K562 (cell line): ENCODE results near the gene HMBS. TPM values are rescaled to one million over a fixed set of nuclear protein-coding genes. Genes with fewer than 3 reads are reported as not detected.

Source experiments
- ARID1B ChIP-seq: fragments of 450-650 bp; IDR thresholded peaks from 2 replicates; pipeline ENCODE4 v1.6.1; 2016; ENCODE audit warnings: antibody characterized with exemption, mild to moderate bottlenecking, inconsistent platforms
- CBX2 ChIP-seq: fragments of 200-600 bp; sonication (generic); IDR thresholded peaks from one replicate; pipeline ENCODE4 v1.6.1; 2012; ENCODE audit warnings: mild to moderate bottlenecking, low read length, inconsistent platforms; ENCODE audit not compliant: insufficient read depth, poor library complexity, severe bottlenecking
- ID3 ChIP-seq, 2 experiments: fragments of 250-450 bp in 1 of 2; fragments of 450-650 bp in 1 of 2; sonication (Bioruptor Pico) in 1 of 2; IDR thresholded peaks; 2 replicates each; pipeline versions ENCODE4 v1.6.1 to v1.8.0; 2016 to 2021; ENCODE audit warnings: mild to moderate bottlenecking in 2 of 2, moderate library complexity in 2 of 2, missing compliant biosample characterization in 1 of 2, missing genetic modification characterization in 1 of 2
- ILK ChIP-seq: fragments of 450-650 bp; IDR thresholded peaks from 2 replicates; pipeline ENCODE4 v1.6.1; 2016; ENCODE audit warnings: missing genetic modification characterization, low read depth, mild to moderate bottlenecking, missing compliant biosample characterization, moderate library complexity, borderline replicate concordance
- KDM5B ChIP-seq: fragments of 200-600 bp; sonication (generic); IDR thresholded peaks from 2 replicates; pipeline ENCODE4 v1.6.1; 2012; ENCODE audit warnings: low read depth, mild to moderate bottlenecking, moderate library complexity, low read length, control low read depth, inconsistent platforms; ENCODE audit not compliant: insufficient replicate concordance
- MAFG ChIP-seq: fragments of 450-650 bp; conservative IDR thresholded peaks from 2 replicates; pipeline ENCODE4 v1.6.1; 2016; ENCODE audit warnings: missing genetic modification characterization, missing compliant biosample characterization
- MAZ ChIP-seq, 2 experiments: fragments of 450-650 bp in 1 of 2; sonication (generic) in 1 of 2; formaldehyde crosslinking; IDR thresholded peaks in 1 of 2; conservative IDR thresholded peaks in 1 of 2; 2 replicates each; pipeline versions ENCODE4 v1.4.0 to v1.5.0; 2020; ENCODE audit warnings: mild to moderate bottlenecking in 1 of 2, missing genetic modification reagents in 1 of 2
- MTA2 ChIP-seq: fragments of 450-650 bp; IDR thresholded peaks from 2 replicates; pipeline ENCODE4 v1.6.1; 2016; ENCODE audit warnings: low read depth
- MTA3 ChIP-seq: fragments of 450-650 bp; formaldehyde crosslinking; IDR thresholded peaks from 2 replicates; pipeline ENCODE4 v1.6.1; 2017; ENCODE audit warnings: mild to moderate bottlenecking, borderline replicate concordance
- PCBP2 ChIP-seq: fragments of 200-400 bp; formaldehyde crosslinking; IDR thresholded peaks from 2 replicates; pipeline ENCODE4 v1.6.1; 2018; ENCODE audit warnings: low read length, low read depth, mild to moderate bottlenecking, moderate library complexity; ENCODE audit not compliant: poor library complexity, severe bottlenecking
- PHF20 ChIP-seq: fragments of 450-650 bp; IDR thresholded peaks from 2 replicates; pipeline ENCODE4 v1.6.1; 2018; ENCODE audit not compliant: partially characterized antibody
- POLR2B ChIP-seq: fragments of 450-650 bp; IDR thresholded peaks from 2 replicates; pipeline ENCODE4 v1.6.1; 2018; ENCODE audit warnings: low read depth; ENCODE audit not compliant: partially characterized antibody
- RB1 ChIP-seq: fragments of 450-650 bp; IDR thresholded peaks from 2 replicates; pipeline ENCODE4 v1.6.1; 2017; ENCODE audit warnings: low read depth, mild to moderate bottlenecking
- RFX1 ChIP-seq: fragments of 450-650 bp; IDR thresholded peaks from 2 replicates; pipeline ENCODE4 v1.6.1; 2016; ENCODE audit warnings: mild to moderate bottlenecking, moderate library complexity
- RFX7 ChIP-seq: fragments of 250-450 bp; sonication (Bioruptor Pico); IDR thresholded peaks from 2 replicates; pipeline ENCODE4 v1.5.1; 2021; ENCODE audit warnings: mild to moderate bottlenecking
- SMAD2 ChIP-seq: fragments of 150-350 bp; IDR thresholded peaks from 2 replicates; pipeline ENCODE4 v1.6.1; 2014; ENCODE audit warnings: low read depth, mild to moderate bottlenecking, low read length
- SMARCA4 ChIP-seq: fragments of 450-650 bp; IDR thresholded peaks from 2 replicates; pipeline ENCODE4 v1.6.1; 2016
- ZBTB11 ChIP-seq, 3 experiments: fragments of 200-800 bp in 1 of 3; fragments of 250-450 bp in 1 of 3; fragments of 450-650 bp in 1 of 3; sonication (Bioruptor Pico) in 1 of 3; sonication (Bioruptor generic) in 1 of 3; formaldehyde crosslinking in 1 of 3; IDR thresholded peaks; 2 replicates each; pipeline versions ENCODE4 v1.6.1 to v1.8.0; 2016 to 2022; ENCODE audit warnings: mild to moderate bottlenecking in 2 of 3, missing genetic modification characterization in 2 of 3, missing compliant biosample characterization in 1 of 3, moderate library complexity in 1 of 3
- ZNF212 ChIP-seq: fragments of 450-650 bp; formaldehyde crosslinking; IDR thresholded peaks from 2 replicates; pipeline ENCODE4 v1.4.0; 2020; ENCODE audit warnings: mild to moderate bottlenecking
- ZNF408 ChIP-seq: fragments of 250-450 bp; sonication (Bioruptor Pico); IDR thresholded peaks from 2 replicates; pipeline ENCODE4 v1.4.0; 2020; ENCODE audit warnings: low read depth, mild to moderate bottlenecking, moderate library complexity
- ZNF639 ChIP-seq, 2 experiments: fragments of 200-800 bp in 1 of 2; sonication (Bioruptor generic) in 1 of 2; sonication (generic) in 1 of 2; formaldehyde crosslinking in 1 of 2; IDR thresholded peaks in 1 of 2; conservative IDR thresholded peaks in 1 of 2; 2 replicates each; pipeline versions ENCODE4 v1.5.0 to v1.6.1; 2016 to 2020; ENCODE audit warnings: missing compliant biosample characterization in 1 of 2, missing genetic modification characterization in 1 of 2, missing genetic modification reagents in 1 of 2
- polyA plus RNA-seq, 8 experiments: library from polyadenylated mRNA; depleted of rRNA in 4 of 8; stranded (reverse) in 5 of 8; unstranded in 3 of 8; fragments of >200 nt; fragmentation: Nextera tagmentation in 2 of 8; fragmentation: Illumina TruSeq in 1 of 8; extraction: Ambion mirVana in 2 of 8; extraction: Trizol in 1 of 8; gene quantifications; 2 replicates each; pipeline versions ENCODE4 v1.2.1 to v1.2.3, GENCODE V29; 2011 to 2014; ENCODE audit warnings: inconsistent platforms in 1 of 8, missing spikeins in 1 of 8
- total RNA-seq, 7 experiments: library from RNA; depleted of rRNA in 6 of 7; stranded (reverse); fragments of >200 nt in 6 of 7; fragmentation: Illumina TruSeq in 2 of 7; extraction: Trizol in 2 of 7; gene quantifications; 2 replicates each; pipeline versions ENCODE4 v1.2.1 to v1.2.3, GENCODE V29; 2011 to 2021; ENCODE audit warnings: low replicate concordance in 1 of 7
- TF ChIP-seq, protein P1 (sequence below), 2 experiments: fragments of 450-650 bp in 1 of 2; sonication (generic) in 1 of 2; formaldehyde crosslinking; conservative IDR thresholded peaks; 2 replicates each; pipeline versions ENCODE4 v1.4.0 to v1.8.1; 2020 to 2022; ENCODE audit warnings: mild to moderate bottlenecking in 1 of 2, missing genetic modification reagents in 1 of 2

HMBS gene
- total and polyA plus RNA-seq, 9 of the 15 experiments (the other 6 are each of a cell fraction or from before 2014, with no cell fraction given), result 56.9 to 385 (median 286) TPM

GRCh38 chr11:119062779-119063178, 21.9 kb upstream of the HMBS start (continued):
- TF ChIP-seq SMAD2, result no peak
- no peak for TF ChIP-seq ZNF408 (CRISPR knock-in tag)
- TF ChIP-seq ZBTB11 (CRISPR knock-in tag; IDR thresholded peaks at IDR 0.05), result no peak
- no peak for TF ChIP-seq PCBP2
- TF ChIP-seq ILK (tag), result no peak
- TF ChIP-seq ZNF639 (CRISPR knock-in tag; conservative IDR thresholded peaks at IDR 0.05 in 1 of 2, IDR thresholded peaks at IDR 0.05 in 1 of 2), result no peak
- no peak for TF ChIP-seq MTA2
- 0 out of 4 replicates have a peak, but pooled peaks of 1 of the 2 experiments have one; percentile 18 for TF ChIP-seq MAZ (CRISPR knock-in tag; conservative IDR thresholded peaks at IDR 0.05 in 1 of 2, IDR thresholded peaks at IDR 0.05 in 1 of 2)
- no peak for TF ChIP-seq MTA3
- TF ChIP-seq RB1, result no peak
- TF ChIP-seq RFX7 (CRISPR knock-in tag), result no peak
- no peak for TF ChIP-seq POLR2B
- TF ChIP-seq ZNF212 (CRISPR knock-in tag), result no peak
- TF ChIP-seq CBX2, result no peak
- peak; percentile 74 for TF ChIP-seq ARID1B
- TF ChIP-seq PHF20, result peak; percentile 40
- no peak for TF ChIP-seq ID3 (CRISPR knock-in tag; IDR thresholded peaks at IDR 0.05)
- TF ChIP-seq ID3 (tag; IDR thresholded peaks at IDR 0.05), result no peak
- TF ChIP-seq MAFG (tag), result peak; percentile 87
- TF ChIP-seq, protein P1, sequence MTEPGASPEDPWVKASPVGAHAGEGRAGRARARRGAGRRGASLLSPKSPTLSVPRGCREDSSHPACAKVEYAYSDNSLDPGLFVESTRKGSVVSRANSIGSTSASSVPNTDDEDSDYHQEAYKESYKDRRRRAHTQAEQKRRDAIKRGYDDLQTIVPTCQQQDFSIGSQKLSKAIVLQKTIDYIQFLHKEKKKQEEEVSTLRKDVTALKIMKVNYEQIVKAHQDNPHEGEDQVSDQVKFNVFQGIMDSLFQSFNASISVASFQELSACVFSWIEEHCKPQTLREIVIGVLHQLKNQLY (CRISPR knock-in tag; conservative IDR thresholded peaks at IDR 0.05), result no peak
- TF ChIP-seq KDM5B, result no peak
- no peak for TF ChIP-seq RFX1
- peak; percentile 78 for TF ChIP-seq SMARCA4
